Astrocyte of the hippocampus (primary cell): ENCODE results near the gene EHBP1.

ENCODE experiments used
- DNase-seq: peaks from one replicate; pipeline ENCODE4 v3.0.0; 2011; ENCODE audit warnings: low read depth, low spot score

The EHBP1 gene

DNA sequence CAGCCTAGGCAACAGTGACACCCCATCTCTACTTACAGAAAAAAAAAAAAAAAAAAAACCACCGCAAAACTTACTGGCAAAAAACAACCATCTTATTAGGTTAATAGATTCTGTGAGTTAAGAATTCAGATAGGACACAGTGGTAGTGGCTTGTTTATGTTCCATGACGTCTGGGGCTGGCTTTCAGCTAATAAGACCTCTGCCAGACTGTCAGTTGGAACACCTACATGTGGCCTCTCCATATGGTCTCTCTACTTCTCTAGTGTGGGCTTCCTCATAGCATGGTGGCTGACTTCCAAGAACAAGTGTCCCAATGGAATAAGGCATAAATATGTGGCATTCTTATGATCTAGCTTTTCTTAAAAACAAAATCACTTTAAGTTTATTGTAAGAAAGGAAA is 251.1 kb downstream of the EHBP1 start:
- DNase-seq, result no peak

- no peak for DNase-seq
Measured at GRCh38 chr2:62958206-62958605, 252.7 kb downstream of the EHBP1 start.

GRCh38 chr2:62964050-62964449 is 258.5 kb downstream of the EHBP1 start:
- peak; percentile 59 for DNase-seq

DNA sequence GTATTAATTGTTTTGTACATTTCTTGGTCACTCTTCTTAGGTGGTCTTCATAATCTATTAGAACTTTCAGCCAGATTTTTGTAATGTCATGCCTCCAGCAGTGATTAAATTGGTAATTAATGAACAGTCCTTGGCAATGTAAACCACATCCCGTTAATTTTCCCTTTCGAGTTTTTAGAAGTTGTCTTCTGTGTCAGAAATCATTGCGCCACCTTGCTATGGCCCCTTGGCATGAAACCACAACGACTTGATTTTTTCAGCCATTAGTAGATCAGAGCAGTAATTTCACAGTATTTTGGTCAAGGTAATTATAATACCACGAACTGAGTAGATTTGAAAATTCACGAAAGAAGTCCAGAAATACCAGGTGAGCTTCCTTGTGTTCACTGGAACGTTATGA is 259.2 kb downstream of the EHBP1 start:
- DNase-seq, result peak; percentile 4

GRCh38 chr2:62966991-62967390 is 261.5 kb downstream of the EHBP1 start:
- DNase-seq, result peak; percentile 2

- DNase-seq, result no peak
Measured at GRCh38 chr2:62968168-62968567, 262.7 kb downstream of the EHBP1 start.

DNA sequence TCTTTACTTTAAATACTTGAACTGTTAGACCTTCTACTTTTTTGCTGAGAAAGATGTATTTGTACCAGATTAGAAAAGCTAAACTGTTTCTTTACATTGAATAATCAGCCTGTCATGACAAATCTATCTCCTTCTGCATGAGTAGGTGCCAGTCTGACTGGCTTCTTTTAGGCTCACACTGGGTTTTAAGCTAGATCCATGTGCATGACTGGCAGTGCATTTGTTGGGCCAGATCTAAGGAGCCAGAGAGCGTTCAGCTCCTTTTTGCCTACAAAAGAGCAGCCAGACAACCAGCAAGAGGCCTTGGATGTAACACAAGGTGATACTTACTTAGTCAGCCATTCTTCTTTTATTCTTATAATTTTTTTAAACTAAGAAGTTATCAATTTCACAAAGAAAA is 263.2 kb downstream of the EHBP1 start:
- no peak for DNase-seq

DNA sequence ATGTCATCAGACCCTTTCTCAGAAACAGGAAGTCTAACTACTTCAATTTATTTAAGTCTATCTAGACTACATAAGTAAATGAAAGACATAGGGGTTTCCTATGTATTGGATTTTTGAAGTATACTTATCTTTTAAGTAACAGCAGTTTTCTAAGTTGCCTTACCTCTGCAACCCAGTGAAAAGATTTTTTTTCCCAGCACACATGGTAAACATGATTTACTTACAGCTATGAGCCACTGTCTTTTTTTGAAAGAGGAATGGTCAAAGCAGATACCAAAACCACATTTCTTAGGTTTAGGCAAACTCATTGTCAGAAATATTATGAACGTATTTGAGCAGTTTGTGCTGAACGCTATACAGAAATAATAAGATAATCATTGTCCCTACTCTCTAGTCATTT is 266.4 kb downstream of the EHBP1 start:
- DNase-seq, result no peak

DNA sequence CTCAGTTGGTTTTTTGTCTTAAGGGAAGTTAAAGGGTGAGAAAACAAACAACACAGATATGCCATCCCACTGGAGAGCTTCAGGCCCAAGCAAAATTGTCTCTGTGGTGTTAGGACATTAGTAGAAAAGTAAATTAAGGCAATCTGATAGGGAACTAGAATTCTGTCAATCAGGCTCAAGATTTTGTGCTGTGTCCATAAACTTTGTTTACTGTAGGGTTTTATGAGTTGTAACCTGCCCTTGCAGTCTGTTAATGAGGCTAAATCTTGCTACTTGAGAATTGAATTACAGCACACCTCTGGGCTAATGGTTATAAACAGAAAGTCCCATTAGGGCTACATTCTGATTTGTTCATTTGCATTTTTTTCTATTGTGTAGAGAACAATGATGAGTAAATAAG is 267.1 kb downstream of the EHBP1 start:
- no peak for DNase-seq

DNA sequence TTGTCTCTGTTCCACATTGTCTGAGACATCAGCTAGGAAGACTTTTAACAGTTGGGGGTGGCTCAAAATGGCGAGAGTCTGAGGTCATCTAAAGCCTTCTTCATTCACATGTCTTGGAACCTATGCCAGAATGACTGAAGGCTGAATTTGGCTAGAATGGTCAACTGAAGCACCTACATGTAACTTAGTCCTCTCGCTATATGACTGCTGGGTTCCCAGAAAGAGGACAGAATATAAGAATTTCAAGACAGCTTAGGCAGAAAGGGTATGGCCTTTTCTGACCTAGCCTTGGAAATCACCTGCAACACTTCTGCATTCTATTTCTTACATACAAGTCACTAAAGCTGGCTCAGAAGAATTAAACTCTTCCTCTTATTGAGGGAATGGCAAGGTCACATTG is 269.5 kb downstream of the EHBP1 start:
- DNase-seq, result no peak

- no peak for DNase-seq
Measured at GRCh38 chr2:62991605-62992004, 286.1 kb downstream of the EHBP1 start.

GRCh38 chr2:62992561-62992960 is 287.0 kb downstream of the EHBP1 start:
- peak; percentile 8 for DNase-seq

- DNase-seq, result no peak
Measured at GRCh38 chr2:62994206-62994605, 288.7 kb downstream of the EHBP1 start.

DNA sequence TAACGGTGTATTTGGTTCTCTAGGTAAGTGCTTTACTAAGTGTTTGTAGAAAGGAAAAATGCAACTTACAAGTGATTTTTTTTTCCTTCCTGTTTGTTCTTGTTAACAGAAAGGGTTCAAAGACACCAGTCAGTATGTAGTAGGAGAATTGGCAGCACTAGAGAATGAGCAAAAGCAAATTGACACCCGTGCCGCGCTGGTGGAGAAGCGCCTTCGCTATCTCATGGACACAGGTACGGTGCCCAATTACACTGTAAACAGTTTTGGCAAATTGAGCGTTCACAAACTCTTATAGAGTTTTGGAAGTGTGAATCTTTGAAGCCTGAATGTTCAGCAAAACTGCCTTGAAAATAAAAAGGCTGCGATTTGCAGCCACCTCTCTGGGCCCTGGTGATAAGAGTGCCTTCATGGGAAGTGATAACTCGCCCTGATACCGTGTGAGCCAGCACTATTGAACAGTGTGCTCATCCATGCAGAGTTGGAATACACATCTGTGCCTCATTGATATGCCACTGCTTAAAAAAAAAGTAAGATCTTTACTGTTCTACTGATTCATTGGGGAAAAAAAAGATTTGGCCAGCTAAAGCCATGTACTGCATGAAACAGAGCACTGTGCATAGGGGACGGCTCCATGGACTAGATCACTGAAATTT is 291.1 kb downstream of the EHBP1 start:
- no peak for DNase-seq

GRCh38 chr2:62998949-62999348 is 293.4 kb downstream of the EHBP1 start:
- no peak for DNase-seq

- DNase-seq, result peak; percentile 84
Measured at GRCh38 chr2:62999905-63000304, 294.4 kb downstream of the EHBP1 start.

DNA sequence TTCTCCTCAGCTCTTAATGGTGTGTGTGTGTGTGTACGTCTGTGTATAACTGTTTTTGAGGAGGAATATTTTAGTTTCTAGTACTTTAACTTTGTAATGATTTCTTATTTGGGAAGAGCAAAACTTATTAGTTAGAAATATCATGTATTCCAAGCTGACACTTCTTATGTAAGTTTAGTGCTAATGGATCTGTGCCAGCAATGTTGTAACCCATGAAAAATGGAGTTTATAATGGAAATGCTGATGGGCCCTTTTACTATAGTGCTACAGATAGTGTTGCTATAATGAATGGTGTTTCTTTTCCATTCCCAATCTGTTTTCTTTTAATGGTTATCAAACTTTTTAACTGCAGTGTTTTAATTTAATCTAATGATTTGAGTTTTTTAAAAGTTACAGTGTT is 295.3 kb downstream of the EHBP1 start:
- DNase-seq, result peak; percentile 16

DNA sequence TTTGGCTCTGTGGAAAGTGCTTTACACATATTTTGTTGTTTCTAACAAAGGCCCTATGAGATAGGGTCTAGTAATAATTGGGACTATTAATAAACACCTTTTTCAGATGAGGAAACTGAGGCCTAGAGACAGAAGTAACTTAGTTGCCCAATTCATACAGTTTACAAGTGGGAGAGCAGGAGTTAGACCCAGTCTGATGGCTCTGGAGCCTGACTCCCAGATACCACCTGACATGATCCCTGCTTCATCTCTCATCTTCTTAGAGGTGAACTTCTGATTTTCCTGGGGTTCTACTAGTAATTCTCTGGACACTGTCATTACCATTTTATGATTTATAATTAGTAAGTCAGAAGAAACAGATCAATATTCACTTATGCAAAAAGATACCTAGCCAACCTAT is 296.1 kb downstream of the EHBP1 start:
- no peak for DNase-seq

GRCh38 chr2:63003351-63003750 is 297.8 kb downstream of the EHBP1 start:
- no peak for DNase-seq

GRCh38 chr2:63007813-63008458 is 302.4 kb downstream of the EHBP1 start:
- no peak for DNase-seq

- no peak for DNase-seq
Measured at GRCh38 chr2:63008838-63009237, 303.3 kb downstream of the EHBP1 start.

GRCh38 chr2:63009490-63009889 is 304.0 kb downstream of the EHBP1 start:
- no peak for DNase-seq

- DNase-seq, result peak; percentile 12
Measured at GRCh38 chr2:63012541-63012940, 307.0 kb downstream of the EHBP1 start.

GRCh38 chr2:63013438-63013837 is 307.9 kb downstream of the EHBP1 start:
- no peak for DNase-seq
